D341Med (cell line): Measurements from ENCODE around the gene GTF2A1.
"Not testable (repeated sequence)": the region's sequence is repeated elsewhere in the genome, so short reads cannot be mapped to it uniquely, and the experiment has no call there.

Source experiments
- DNase-seq: peaks from one replicate; pipeline ENCODE4 v3.0.0; 2012; ENCODE audit warnings: low spot score

The GTF2A1 gene

GRCh38 chr14:81220830-81221578, at the start of gene GTF2A1:
TSS of gene GTF2A1 (minus strand) at chr14:81220959. CDS start at chr14:81220518, 441 bp downstream.
- DNase-seq, result peak; percentile 95

DNA sequence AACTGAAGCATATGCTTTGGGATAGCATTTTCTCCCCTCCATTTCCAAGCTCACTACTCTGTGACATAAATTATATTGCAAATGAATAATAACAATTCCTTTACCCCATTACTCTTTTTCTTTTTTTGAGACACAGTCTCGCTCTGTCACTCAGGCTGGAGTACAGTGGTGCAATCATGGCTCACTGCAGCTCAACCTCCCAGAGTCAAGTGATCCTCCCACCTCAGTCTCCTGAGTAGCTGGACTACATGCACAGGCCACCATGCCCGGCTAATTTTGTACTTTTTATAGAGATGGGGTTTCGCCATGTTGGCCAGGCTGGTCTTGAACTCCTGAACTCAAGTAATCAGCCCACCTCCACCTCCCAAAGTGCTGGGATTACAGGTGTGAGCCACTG, 49.2 kb upstream of the GTF2A1 start:
- no peak for DNase-seq

DNA sequence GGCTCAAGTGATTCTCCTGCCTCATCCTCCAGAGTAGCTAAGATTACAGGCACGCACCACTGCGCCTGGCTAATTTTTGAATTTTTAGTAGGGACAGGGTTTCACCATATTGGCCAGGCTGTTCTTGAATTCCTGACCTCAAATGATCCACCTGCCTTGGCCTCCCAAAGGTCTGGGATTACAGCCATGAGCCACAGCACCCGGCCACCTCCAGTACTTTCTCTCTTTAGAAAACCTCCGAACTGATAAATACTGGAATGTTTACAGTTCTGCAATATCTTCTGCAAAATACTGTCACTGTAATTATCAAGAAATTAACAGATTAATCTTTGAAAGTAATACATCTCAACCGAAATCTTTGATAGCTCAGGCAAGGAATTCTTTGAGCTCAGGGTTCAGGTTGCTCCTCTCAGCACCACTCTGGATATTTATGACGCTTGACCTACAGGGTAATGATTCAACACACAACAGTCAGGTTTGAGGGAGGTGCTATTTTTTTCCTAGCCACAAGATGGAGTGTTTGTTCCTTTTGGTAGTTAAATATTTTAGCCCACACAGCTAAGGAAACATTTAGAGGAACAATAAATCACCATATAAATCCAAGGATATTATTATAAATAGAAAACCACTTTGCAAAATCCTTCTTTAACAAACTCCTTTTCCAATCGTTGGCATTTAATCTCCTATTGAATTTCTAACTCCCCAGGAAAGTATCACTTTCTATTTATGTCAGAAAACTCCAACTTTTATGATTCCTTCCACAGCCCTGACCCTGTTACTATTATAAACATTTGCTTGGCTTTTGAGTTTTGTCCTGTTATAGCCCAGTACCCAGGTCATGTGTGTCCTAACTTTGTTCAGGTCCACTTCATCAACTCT, 48.6 kb upstream of the GTF2A1 start:
- DNase-seq, result peak; percentile 60

DNA sequence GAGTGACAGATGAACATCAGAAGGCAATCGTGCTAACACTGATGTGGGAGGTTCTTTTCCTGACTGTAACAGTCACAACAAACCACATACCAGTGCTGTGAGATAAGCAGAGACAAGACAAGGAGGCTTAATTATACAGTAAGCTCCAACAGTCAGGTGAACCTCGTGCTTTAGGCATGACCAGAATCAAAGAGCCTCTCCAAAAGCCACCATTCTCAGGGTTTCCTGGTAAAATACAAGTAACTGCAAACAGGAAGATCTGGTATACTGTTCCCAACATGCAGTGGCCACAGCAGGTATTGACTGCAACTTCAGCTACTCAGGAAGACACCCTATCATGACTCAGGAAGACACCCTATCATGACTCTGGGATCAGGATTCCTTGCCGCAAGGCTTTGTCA, 47.3 kb upstream of the GTF2A1 start:
- no peak for DNase-seq

DNA sequence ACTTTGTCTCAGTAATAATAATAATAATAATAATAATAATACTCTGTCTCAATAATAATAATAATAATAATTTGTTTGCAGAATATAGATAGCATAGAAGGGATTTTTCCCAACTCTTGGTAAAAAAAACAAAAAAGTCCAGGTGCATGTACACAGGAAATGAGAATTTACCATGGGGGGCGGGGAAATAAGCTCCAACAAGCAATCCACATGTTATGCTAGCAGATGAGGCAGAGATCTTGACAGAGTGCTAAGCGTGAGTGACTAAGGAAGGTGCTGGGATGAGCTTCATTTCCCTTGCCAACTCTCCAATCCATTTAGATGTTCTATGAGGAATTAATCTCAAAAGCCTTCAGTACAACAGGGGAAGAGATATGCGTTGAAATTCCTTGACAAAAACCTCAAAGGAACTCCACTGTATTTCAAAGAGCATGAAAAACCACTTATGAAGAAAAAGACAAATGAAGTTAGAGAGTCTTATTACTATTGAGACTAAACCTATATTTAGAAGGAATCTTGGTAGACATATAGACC, 44.9 kb upstream of the GTF2A1 start:
- DNase-seq, result no peak

DNA sequence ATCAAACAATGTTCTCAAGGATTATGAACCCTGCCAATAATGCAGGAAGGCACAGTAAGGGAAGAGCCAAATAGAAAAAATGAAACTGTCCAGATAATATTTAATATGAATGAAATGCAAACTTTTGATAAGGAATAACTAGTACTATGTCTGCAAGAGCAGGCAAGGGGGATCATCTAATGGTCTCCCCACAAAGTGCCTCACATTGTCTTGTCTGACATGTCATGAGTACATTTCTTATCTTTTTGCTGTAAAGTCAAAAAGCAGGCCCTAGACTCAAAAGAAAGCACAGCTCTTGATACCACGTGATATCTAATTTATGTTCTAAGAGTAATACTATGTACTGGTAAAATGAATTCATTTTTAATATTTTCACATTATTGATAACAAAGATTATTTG, 43.9 kb upstream of the GTF2A1 start:
- no peak for DNase-seq

GRCh38 chr14:81263777-81264410, 43.1 kb upstream of the GTF2A1 start:
- no peak for DNase-seq

DNA sequence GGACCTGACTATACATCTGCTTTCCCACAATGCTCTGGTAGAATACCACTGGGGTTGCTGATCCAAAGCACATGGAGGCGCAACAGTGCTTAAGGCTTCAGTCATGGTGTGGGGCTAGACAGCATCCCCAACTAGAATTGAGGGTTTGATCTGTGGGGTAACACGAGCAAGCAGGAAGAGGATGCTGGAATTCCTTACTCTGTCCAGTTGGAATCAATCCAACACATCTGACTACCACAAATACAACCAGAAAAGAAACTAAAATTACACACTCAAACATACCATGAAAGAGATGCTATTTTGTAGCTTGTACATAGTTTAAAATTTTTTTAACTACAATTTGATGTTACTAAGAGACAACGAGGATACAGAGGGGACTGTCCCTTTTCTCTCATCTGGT, 40.4 kb upstream of the GTF2A1 start:
- no peak for DNase-seq

DNA sequence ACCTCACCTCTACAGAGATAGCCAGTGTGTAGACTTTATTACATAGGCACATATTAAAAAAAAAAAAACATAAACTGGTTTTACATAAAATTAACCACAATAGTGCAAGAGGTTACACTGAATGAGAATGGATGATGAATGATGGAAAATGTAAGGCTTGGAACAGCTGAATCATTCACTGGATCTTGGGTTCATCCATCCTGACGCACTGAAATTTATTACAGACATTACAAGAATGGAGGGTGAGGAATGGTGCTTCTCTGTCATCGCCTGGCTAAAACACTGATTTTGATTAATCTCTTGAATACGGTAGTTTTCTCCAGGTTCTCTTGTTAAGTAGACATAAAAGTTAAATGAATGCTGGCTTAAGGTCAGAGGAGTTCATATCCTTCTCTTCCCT, 40.0 kb upstream of the GTF2A1 start:
- no peak for DNase-seq

DNA sequence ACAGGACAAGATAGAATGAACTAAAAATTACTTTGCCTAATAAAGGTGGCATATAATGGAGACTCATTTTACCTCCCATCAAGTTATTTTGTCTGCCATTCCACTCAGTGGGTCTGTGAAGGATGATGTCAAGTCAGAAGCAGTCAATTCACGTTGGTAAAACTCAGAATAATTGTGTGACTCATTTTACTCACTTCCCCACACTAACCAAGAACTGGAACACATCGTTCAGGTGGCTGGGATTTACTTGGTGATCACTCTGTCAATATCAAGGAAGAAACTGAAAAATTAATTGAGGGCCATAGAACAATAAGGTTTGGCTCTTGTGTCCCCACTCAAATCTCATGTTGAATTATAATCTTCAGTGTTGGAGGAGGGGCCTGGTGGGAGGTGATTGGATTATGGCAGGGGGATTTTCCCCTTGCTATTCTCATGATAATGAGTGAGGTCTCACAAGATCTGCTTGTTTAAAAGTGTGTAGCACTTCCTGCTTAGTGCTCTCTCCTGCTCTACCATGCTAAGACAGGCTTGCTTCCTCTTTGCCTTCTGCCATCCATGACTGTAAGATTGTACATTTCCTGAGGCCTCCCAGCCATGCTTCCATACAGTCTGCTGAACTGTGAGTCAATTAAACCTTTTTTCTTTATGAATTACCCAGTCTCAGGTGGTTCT, 35.7 kb upstream of the GTF2A1 start:
- no peak for DNase-seq

DNA sequence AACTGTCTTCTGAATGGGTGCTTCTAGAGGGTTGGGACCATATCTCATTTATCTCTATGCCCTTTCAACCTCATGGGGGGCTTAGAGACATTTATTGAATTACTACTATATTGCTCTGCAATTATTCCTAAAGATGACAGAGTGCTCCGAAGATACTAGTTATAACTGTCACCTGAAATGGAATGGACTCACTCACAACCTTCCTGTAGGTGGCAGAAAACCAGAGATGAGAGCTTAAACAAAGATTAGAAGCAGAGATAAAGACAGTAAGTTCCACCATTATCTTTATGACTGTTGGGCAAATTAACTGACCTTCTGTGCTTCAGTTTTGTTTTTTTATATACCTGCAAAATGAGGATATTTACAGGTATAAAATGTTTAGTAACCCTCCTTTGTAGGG, 31.5 kb upstream of the GTF2A1 start:
- DNase-seq, result no peak

DNA sequence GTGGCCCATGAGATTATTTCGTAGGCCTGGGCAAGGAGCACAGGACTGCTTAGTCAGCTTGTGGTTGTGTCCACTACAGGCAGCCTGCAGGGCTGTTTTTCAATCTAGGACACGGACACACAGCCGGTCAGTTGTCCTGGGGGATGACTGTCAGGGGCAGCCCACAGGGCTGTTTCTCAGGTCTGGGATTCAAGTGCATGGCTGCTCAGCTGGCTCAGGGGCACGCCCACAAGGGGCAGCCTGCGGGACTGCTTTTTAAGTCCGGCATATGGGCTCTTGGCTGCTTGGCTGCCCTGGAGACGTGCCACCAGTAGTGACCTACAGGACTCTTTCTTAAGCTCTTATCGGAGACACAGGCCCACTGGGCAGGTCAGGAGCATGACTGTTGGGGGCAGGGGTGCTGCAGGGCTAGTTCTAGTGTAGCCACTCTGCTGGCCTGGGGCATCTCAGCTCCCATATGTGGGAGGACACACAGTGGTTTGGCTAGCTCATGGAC, 26.6 kb upstream of the GTF2A1 start:
- no peak for DNase-seq

DNA sequence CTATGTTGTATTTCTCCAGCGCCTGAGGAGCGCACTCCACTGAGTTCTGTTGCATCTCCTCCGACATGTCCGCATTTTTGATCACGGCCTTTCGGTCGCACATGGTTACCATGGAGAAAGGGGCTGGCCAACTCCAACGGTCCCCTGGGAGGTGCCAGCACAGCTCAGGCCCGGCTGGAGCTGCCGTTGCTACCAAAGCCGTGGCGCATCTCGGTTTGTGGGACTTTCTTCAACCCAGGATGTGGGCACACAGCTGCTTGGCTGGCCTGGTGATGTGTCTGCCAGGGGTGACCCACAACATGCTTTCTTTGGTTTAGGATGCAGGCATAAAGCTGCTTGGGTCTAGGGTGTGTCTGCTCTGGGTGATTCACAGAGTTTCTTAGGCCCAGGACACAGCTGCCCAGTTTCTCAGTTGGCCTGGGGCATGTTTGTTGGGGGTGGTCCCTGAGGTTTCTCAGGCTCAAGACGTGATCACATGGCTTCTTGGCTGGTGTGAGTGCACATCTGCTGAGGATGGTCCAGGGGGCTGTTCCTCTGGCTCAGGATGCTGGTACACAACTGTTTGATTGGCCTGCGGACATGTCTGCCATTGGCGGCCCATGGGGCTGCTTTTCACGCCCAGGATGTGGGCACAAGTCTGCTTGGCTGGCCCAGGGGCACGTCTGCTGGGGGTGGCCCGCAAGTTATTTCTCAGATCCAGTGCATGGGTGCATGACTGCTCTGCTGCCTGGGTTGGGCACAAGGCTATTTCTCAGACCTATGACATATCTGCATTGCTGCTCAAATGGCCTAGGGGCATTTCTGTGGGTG, 25.9 kb upstream of the GTF2A1 start:
- DNase-seq, result no peak

GRCh38 chr14:81245771-81246170, 25.0 kb upstream of the GTF2A1 start:
- no peak for DNase-seq

- DNase-seq, result not testable (repeated sequence)
Observed at GRCh38 chr14:81244431-81244830, 23.7 kb upstream of the GTF2A1 start.

DNA sequence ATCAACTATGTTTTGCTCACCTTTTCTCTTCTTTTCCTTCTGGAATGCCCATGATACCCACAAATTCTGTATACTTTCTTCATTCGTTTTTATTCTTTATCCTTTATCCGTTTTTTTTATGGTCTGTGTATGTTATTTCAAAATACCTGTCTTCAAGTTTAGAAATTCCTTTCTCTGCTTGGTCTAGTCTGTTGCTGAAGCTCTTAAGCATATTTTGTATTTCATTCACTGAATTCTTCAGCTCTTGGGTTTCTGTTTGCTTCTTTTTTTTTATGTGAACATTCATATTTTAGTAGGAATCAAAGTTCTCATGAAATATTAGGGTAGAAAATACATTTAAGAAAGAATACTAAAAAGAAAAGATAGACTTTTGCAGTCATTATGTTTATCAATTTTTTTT, 22.7 kb upstream of the GTF2A1 start:
- DNase-seq, result no peak

DNA sequence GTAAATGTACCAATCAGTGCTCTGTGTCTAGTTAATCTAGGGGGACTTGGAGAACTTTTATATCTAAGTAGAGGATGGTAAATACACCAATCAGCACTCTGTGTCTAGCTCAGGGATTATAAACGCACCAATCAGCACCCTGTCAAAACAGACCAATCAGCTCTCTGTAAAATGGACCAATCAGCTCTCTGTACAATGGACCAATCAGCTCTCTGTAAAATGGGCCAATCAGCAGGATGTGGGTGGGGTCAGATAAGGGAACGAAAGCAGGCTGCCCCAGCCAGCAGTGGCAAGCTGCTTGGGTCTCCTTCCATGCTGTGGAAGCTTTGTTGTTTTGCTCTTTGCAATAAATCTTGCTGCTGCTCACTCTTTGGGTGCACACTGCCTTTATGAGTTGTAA, 16.1 kb upstream of the GTF2A1 start:
- not testable (repeated sequence) for DNase-seq

DNA sequence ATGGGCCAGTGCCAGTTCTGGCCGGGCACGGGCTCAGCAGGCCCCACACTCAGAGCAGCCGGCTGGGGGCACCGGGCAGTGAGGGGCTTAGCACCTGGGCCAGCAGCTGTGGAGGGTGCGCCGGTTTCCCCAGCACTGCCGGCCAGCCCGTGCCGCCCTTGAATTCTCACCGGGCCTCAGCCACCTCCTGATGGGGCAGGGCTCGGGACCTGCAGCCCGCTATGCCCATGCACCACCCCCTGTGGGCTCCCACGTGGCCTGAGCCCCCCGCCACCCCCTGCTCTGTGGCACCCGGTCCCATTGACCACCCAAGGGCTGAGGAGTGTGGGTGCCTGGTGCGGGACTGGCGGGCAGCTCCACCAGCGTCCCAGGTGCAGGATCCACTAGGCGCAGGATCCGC, 15.4 kb upstream of the GTF2A1 start:
- DNase-seq, result no peak

DNA sequence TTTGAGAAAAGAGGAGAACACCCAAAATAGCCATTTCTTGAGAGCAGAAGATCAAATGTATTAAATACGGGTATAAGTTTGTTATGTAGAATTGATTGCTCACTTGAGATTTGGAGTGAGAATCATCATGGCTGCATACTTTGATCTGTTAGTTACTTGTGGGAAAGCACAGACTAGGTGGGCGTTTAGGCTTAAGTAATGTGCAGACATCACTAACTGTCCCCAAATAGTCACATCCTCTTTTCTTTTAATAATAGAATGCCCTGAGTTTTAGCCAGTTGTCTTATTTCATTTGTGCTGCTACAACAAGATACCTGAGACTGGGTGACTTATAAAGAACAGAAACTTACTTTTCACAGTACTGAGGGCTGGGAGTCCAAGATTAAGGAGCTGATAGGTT, 14.3 kb upstream of the GTF2A1 start:
- DNase-seq, result no peak

DNA sequence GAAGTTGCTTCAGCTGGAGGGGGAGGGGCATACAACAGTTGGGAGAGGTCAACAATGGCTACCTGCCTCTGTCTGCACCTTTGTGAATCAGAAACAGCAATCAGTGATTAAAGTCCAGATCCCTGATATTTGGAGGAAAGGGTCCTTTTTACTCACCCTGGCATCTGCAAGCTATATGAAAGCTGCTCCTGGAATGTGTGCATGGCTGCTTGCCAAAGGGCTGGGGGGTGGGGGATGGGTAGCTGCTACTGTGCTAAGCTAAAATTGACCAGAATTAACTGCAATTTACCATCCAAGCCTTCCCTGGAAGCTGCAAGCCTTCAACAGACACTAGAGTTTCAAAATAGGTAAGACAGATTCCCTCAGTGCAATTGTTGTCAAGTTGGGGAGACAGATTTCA, 13.5 kb upstream of the GTF2A1 start:
- DNase-seq, result no peak

DNA sequence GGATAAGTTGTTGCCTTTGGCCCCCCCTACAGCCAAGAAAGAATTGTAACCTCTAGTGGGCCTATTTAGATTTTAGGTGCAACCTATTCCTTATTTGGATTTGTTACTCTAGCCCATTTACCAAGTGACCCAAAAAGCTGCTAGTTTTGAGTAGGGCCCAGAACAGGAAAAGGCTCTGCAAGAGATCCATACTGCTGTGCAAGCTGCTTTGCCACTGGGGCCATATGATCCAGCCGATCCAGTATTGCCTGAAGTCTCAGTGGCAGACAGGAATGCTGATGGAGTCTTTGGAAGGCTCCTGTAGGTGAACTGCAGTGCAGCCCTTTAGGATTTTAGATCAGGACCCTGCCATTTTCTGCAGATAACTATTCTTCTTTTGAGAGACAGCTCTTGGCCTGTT, 12.9 kb upstream of the GTF2A1 start:
- no peak for DNase-seq
